Spleen (tissue), 7 donors: ENCODE results near the gene VNN1.

ENCODE experiments used
- POLR2A ChIP-seq, 3 donors: fragments of 450-650 bp; IDR thresholded peaks; one replicate each; pipeline ENCODE4 v1.5.1; 2017; ENCODE audit warnings: antibody characterized with exemption in 3 of 3, mild to moderate bottlenecking in 1 of 3
- TF ChIP-seq, protein P1 (sequence below), 11 experiments: fragments of 200-600 bp in 7 of 11; fragments of 450-650 bp in 4 of 11; sonication (generic) in 4 of 11; IDR thresholded peaks in 8 of 11; conservative IDR thresholded peaks in 3 of 11; 1 replicate in 7 of 11; 2 replicates in 4 of 11; pipeline versions ENCODE4 v1.4.0 to v1.8.0; 2016 to 2021; ENCODE audit warnings: antibody characterized with exemption in 11 of 11, inconsistent platforms in 4 of 11, mild to moderate bottlenecking in 1 of 11
- donor health status: DM: no; HTN: no; CAD: no; lungs with moderate emphysema.
- donor health status: DM: no; HTN: no; CAD: no.
- donor health status: DM: no; HTN: no; CAD: no.

- TF ChIP-seq POLR2A (IDR thresholded peaks at IDR 0.05) = no peak
- TF ChIP-seq, protein P1, sequence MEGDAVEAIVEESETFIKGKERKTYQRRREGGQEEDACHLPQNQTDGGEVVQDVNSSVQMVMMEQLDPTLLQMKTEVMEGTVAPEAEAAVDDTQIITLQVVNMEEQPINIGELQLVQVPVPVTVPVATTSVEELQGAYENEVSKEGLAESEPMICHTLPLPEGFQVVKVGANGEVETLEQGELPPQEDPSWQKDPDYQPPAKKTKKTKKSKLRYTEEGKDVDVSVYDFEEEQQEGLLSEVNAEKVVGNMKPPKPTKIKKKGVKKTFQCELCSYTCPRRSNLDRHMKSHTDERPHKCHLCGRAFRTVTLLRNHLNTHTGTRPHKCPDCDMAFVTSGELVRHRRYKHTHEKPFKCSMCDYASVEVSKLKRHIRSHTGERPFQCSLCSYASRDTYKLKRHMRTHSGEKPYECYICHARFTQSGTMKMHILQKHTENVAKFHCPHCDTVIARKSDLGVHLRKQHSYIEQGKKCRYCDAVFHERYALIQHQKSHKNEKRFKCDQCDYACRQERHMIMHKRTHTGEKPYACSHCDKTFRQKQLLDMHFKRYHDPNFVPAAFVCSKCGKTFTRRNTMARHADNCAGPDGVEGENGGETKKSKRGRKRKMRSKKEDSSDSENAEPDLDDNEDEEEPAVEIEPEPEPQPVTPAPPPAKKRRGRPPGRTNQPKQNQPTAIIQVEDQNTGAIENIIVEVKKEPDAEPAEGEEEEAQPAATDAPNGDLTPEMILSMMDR (IDR thresholded peaks at IDR 0.05 in 8 of 11, conservative IDR thresholded peaks at IDR 0.05 in 3 of 11) = no peak
These were observed 54.8 kb downstream of the VNN1 start, which contains the start of gene TAAR1 for GRCh38 chr6:132659082-132659481.
